Measurements from ENCODE around the gene TBC1D22A. TPM values are rescaled to one million over a fixed set of nuclear protein-coding genes. Genes with fewer than 3 reads are reported as not detected.

Gene TBC1D22A
- total and polyA plus RNA-seq, 4 donors, result 4.1 to 12.4 (median 8.4) TPM

- TF ChIP-seq REST (IDR thresholded peaks at IDR 0.05) (no peak), JUND (IDR thresholded peaks at IDR 0.05) (no peak)
These were observed 297.3 kb downstream of the TBC1D22A start (continued) for GRCh38 chr22:47059701-47060161.

- Histone ChIP-seq H3K27me3 (ENCODE audit: control insufficient read depth in 4 of 4, insufficient read depth in 4 of 4, low read length in 3 of 4) (no peaks in the 10 kb centered on the region), H3K9me3 (ENCODE audit: control insufficient read depth in 4 of 4, low read length in 3 of 4) (no peaks in the 10 kb centered on the region), H3K27ac (ENCODE audit: low read depth in 1 of 2, low read length in 2 of 2) (no peak overlapping the region), H3K4me3 (ENCODE audit: low read depth in 1 of 3, low read length in 3 of 3) (no peak overlapping the region), H3K36me3 (ENCODE audit: control insufficient read depth in 4 of 4, insufficient read depth in 3 of 4, low read depth in 1 of 4, low read length in 3 of 4) (peaks cover 0 to 11% (median 1%) of the 10 kb centered on the region in 4 donors), H3K9ac (ENCODE audit: low read depth in 1 of 2, low read length in 2 of 2) (no peak overlapping the region), H3K4me1 (ENCODE audit: control insufficient read depth in 4 of 4, insufficient read depth in 4 of 4, low read length in 3 of 4) (no peaks in the 10 kb centered on the region)
- no peak for TF ChIP-seq FOXA1 (IDR thresholded peaks at IDR 0.05)
- no peak for TF ChIP-seq EGR1 (IDR thresholded peaks at IDR 0.05; ENCODE audit: low read depth in 2 of 2)
- no peak for TF ChIP-seq ATF3 (IDR thresholded peaks at IDR 0.05)
- TF ChIP-seq YY1 (IDR thresholded peaks at IDR 0.05), result no peak
- no peak for TF ChIP-seq REST (IDR thresholded peaks at IDR 0.05)
- no peak for TF ChIP-seq RXRA (IDR thresholded peaks at IDR 0.05)
- no peak for TF ChIP-seq RAD21 (IDR thresholded peaks at IDR 0.05)
- WGBS, result 98% methylated on average over 15 of the region's 15 CpGs
- DNase-seq (ENCODE audit: low spot score), result no peak
These were observed 298.3 kb downstream of the TBC1D22A start for GRCh38 chr22:47060718-47061117.

GRCh38 chr22:47061226-47061625 is 298.8 kb downstream of the TBC1D22A start:
- WGBS, result 96% methylated on average over 14 of the region's 14 CpGs
- no peak for DNase-seq (ENCODE audit: low spot score)
- no peak for TF ChIP-seq FOXA2 (IDR thresholded peaks at IDR 0.05)

More at GRCh38 chr22:47061226-47061625, 298.8 kb downstream of the TBC1D22A start:
- H3K4me3 ChIP-seq (ENCODE audit: low read depth in 1 of 3, low read length in 3 of 3), result no peak overlapping the region
- H3K36me3 ChIP-seq (ENCODE audit: control insufficient read depth in 4 of 4, insufficient read depth in 3 of 4, low read depth in 1 of 4, low read length in 3 of 4), result peaks cover 0 to 11% (median 1%) of the 10 kb centered on the region in 4 donors
- H3K27me3 ChIP-seq (ENCODE audit: control insufficient read depth in 4 of 4, insufficient read depth in 4 of 4, low read length in 3 of 4), result no peaks in the 10 kb centered on the region
- no peak overlapping the region for H3K9ac ChIP-seq (ENCODE audit: low read depth in 1 of 2, low read length in 2 of 2)
- no peaks in the 10 kb centered on the region for H3K4me1 ChIP-seq (ENCODE audit: control insufficient read depth in 4 of 4, insufficient read depth in 4 of 4, low read length in 3 of 4)
- H3K9me3 ChIP-seq (ENCODE audit: control insufficient read depth in 4 of 4, low read length in 3 of 4), result no peaks in the 10 kb centered on the region
- H3K27ac ChIP-seq (ENCODE audit: low read depth in 1 of 2, low read length in 2 of 2), result no peak overlapping the region
